ENCODE data around the gene FAM3C. TPM values are rescaled to one million over a fixed set of nuclear protein-coding genes. Genes with fewer than 3 reads are reported as not detected.
A peak's percentile ranks its signal among the peaks of the same experiment; 100 is the strongest.

FAM3C gene
- total and polyA plus RNA-seq, 2 experiments from 2014 or later, result 33.9 to 60.3 TPM

DNA sequence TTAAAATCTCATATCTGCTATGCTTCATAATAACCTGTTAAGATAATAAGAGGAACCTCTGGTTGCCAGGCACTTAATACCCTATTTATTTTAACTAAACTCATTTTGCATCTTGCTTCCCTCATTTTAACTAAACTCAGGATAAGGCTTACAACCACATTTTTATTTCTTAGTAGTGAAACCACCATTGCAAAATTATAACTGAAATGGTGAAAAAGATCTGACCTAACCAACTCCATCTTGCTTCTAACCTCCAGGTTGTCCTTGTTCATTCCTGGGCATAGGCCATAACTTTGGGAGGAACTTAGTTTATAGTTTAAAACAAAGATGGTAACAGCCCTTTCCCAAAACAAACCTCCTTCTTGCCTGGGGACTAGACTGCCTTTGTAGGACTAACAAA is 6.0 kb downstream of the FAM3C start:
- Histone ChIP-seq H3K27me3 (ENCODE audit: insufficient read depth) (no peaks in the 10 kb centered on the region), H3K4me1 (ENCODE audit: insufficient read depth) (peaks cover 22% of the 10 kb centered on the region), H2AFZ (no peak overlapping the region), H3K36me3 (ENCODE audit: insufficient read depth) (0 out of 2 replicates have a peak, but pooled peaks cover 3% of the 10 kb centered on the region), H3F3A (replicated peaks; ENCODE audit: low read depth) (no peaks in the 10 kb centered on the region), H3K27ac (ENCODE audit: low read depth) (no peak overlapping the region), H3K9me2 (ENCODE audit: insufficient read depth) (no peaks in the 10 kb centered on the region), H3K4me3 (no peak overlapping the region), H4K20me1 (replicated peaks; ENCODE audit: insufficient read depth) (peaks cover 9% of the 10 kb centered on the region; the same call in 1 of the 2 replicates), H3K4me2 (no peak overlapping the region), H3K79me2 (replicated peaks; ENCODE audit: insufficient read depth) (peaks cover 99% of the 10 kb centered on the region)
- DNase-seq (ENCODE audit: low spot score), result no peak
- peaks cover 20% of the 10 kb centered on the region for H3K36me3 Mint-ChIP-seq (ENCODE audit: low read depth)
- 0 out of 2 replicates have a peak overlapping the region, but pooled peaks have one; percentile 74 for H3K27ac Mint-ChIP-seq
- ATAC-seq, result no peak
- H3K9me3 Mint-ChIP-seq, result no peaks in the 10 kb centered on the region
- H3K4me1 Mint-ChIP-seq, result peaks cover 46% of the 10 kb centered on the region; the same call in 2 of the 3 replicates
- no peak overlapping the region for H3K4me3 Mint-ChIP-seq
- no peaks in the 10 kb centered on the region for H3K27me3 Mint-ChIP-seq (ENCODE audit: insufficient read depth, low read depth, poor library complexity)
- TF ChIP-seq, protein P1, sequence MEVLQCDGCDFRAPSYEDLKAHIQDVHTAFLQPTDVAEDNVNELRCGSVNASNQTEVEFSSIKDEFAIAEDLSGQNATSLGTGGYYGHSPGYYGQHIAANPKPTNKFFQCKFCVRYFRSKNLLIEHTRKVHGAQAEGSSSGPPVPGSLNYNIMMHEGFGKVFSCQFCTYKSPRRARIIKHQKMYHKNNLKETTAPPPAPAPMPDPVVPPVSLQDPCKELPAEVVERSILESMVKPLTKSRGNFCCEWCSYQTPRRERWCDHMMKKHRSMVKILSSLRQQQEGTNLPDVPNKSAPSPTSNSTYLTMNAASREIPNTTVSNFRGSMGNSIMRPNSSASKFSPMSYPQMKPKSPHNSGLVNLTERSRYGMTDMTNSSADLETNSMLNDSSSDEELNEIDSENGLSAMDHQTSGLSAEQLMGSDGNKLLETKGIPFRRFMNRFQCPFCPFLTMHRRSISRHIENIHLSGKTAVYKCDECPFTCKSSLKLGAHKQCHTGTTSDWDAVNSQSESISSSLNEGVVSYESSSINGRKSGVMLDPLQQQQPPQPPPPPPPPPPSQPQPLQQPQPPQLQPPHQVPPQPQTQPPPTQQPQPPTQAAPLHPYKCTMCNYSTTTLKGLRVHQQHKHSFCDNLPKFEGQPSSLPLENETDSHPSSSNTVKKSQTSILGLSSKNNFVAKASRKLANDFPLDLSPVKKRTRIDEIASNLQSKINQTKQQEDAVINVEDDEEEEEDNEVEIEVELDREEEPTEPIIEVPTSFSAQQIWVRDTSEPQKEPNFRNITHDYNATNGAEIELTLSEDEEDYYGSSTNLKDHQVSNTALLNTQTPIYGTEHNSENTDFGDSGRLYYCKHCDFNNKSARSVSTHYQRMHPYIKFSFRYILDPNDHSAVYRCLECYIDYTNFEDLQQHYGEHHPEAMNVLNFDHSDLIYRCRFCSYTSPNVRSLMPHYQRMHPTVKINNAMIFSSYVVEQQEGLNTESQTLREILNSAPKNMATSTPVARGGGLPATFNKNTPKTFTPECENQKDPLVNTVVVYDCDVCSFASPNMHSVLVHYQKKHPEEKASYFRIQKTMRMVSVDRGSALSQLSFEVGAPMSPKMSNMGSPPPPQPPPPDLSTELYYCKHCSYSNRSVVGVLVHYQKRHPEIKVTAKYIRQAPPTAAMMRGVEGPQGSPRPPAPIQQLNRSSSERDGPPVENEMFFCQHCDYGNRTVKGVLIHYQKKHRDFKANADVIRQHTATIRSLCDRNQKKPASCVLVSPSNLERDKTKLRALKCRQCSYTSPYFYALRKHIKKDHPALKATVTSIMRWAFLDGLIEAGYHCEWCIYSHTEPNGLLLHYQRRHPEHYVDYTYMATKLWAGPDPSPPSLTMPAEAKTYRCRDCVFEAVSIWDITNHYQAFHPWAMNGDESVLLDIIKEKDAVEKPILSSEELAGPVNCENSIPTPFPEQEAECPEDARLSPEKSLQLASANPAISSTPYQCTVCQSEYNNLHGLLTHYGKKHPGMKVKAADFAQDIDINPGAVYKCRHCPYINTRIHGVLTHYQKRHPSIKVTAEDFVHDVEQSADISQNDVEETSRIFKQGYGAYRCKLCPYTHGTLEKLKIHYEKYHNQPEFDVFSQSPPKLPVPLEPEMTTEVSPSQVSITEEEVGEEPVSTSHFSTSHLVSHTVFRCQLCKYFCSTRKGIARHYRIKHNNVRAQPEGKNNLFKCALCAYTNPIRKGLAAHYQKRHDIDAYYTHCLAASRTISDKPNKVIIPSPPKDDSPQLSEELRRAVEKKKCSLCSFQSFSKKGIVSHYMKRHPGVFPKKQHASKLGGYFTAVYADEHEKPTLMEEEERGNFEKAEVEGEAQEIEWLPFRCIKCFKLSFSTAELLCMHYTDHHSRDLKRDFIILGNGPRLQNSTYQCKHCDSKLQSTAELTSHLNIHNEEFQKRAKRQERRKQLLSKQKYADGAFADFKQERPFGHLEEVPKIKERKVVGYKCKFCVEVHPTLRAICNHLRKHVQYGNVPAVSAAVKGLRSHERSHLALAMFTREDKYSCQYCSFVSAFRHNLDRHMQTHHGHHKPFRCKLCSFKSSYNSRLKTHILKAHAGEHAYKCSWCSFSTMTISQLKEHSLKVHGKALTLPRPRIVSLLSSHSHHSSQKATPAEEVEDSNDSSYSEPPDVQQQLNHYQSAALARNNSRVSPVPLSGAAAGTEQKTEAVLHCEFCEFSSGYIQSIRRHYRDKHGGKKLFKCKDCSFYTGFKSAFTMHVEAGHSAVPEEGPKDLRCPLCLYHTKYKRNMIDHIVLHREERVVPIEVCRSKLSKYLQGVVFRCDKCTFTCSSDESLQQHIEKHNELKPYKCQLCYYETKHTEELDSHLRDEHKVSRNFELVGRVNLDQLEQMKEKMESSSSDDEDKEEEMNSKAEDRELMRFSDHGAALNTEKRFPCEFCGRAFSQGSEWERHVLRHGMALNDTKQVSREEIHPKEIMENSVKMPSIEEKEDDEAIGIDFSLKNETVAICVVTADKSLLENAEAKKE (CRISPR knock-in tag; IDR thresholded peaks at IDR 0.05), result no peak
- TF ChIP-seq ZNF114 (CRISPR knock-in tag; IDR thresholded peaks at IDR 0.05) (no peak), EZH2phosphoT487 (IDR thresholded peaks at IDR 0.05; ENCODE audit: unreplicated experiment) (no peak), ZNF331 (CRISPR knock-in tag; IDR thresholded peaks at IDR 0.05; ENCODE audit: low read depth) (no peak), JUNB (IDR thresholded peaks at IDR 0.05; ENCODE audit: unreplicated experiment) (no peak), CREB1 (CRISPR knock-in tag; IDR thresholded peaks at IDR 0.05; ENCODE audit: low read depth) (no peak), POLR2AphosphoS5 (IDR thresholded peaks at IDR 0.05; ENCODE audit: low read depth) (no peak), NANOG (IDR thresholded peaks at IDR 0.05; ENCODE audit: borderline replicate concordance) (no peak), EZH2 (IDR thresholded peaks at IDR 0.05; ENCODE audit: low read depth, unreplicated experiment) (no peak), STAT1 (IDR thresholded peaks at IDR 0.05; ENCODE audit: unreplicated experiment) (no peak)
- TF ChIP-seq, protein P2, sequence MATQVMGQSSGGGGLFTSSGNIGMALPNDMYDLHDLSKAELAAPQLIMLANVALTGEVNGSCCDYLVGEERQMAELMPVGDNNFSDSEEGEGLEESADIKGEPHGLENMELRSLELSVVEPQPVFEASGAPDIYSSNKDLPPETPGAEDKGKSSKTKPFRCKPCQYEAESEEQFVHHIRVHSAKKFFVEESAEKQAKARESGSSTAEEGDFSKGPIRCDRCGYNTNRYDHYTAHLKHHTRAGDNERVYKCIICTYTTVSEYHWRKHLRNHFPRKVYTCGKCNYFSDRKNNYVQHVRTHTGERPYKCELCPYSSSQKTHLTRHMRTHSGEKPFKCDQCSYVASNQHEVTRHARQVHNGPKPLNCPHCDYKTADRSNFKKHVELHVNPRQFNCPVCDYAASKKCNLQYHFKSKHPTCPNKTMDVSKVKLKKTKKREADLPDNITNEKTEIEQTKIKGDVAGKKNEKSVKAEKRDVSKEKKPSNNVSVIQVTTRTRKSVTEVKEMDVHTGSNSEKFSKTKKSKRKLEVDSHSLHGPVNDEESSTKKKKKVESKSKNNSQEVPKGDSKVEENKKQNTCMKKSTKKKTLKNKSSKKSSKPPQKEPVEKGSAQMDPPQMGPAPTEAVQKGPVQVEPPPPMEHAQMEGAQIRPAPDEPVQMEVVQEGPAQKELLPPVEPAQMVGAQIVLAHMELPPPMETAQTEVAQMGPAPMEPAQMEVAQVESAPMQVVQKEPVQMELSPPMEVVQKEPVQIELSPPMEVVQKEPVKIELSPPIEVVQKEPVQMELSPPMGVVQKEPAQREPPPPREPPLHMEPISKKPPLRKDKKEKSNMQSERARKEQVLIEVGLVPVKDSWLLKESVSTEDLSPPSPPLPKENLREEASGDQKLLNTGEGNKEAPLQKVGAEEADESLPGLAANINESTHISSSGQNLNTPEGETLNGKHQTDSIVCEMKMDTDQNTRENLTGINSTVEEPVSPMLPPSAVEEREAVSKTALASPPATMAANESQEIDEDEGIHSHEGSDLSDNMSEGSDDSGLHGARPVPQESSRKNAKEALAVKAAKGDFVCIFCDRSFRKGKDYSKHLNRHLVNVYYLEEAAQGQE (IDR thresholded peaks at IDR 0.05; ENCODE audit: unreplicated experiment), result no peak
- TF ChIP-seq, protein P3, sequence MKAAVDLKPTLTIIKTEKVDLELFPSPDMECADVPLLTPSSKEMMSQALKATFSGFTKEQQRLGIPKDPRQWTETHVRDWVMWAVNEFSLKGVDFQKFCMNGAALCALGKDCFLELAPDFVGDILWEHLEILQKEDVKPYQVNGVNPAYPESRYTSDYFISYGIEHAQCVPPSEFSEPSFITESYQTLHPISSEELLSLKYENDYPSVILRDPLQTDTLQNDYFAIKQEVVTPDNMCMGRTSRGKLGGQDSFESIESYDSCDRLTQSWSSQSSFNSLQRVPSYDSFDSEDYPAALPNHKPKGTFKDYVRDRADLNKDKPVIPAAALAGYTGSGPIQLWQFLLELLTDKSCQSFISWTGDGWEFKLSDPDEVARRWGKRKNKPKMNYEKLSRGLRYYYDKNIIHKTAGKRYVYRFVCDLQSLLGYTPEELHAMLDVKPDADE (IDR thresholded peaks at IDR 0.05), result no peak
- TF ChIP-seq, protein P4, sequence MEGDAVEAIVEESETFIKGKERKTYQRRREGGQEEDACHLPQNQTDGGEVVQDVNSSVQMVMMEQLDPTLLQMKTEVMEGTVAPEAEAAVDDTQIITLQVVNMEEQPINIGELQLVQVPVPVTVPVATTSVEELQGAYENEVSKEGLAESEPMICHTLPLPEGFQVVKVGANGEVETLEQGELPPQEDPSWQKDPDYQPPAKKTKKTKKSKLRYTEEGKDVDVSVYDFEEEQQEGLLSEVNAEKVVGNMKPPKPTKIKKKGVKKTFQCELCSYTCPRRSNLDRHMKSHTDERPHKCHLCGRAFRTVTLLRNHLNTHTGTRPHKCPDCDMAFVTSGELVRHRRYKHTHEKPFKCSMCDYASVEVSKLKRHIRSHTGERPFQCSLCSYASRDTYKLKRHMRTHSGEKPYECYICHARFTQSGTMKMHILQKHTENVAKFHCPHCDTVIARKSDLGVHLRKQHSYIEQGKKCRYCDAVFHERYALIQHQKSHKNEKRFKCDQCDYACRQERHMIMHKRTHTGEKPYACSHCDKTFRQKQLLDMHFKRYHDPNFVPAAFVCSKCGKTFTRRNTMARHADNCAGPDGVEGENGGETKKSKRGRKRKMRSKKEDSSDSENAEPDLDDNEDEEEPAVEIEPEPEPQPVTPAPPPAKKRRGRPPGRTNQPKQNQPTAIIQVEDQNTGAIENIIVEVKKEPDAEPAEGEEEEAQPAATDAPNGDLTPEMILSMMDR (conservative IDR thresholded peaks at IDR 0.05; ENCODE audit: low read depth in 2 of 2), result no peak

Measured in GM23338 (cell line).